GM19328 (cell line): Measurements from ENCODE around the gene TMEM45B.
"Not testable (repeated sequence)": the region's sequence is repeated elsewhere in the genome, so short reads cannot be mapped to it uniquely, and the experiment has no call there.

ENCODE experiments used
- ATAC-seq: cut with Tn5 transposase; IDR thresholded peaks from one replicate; pipeline ENCODE4 v1.9.1; 2021; ENCODE audit warnings: mild to moderate bottlenecking, moderate library complexity; ENCODE audit not compliant: unreplicated experiment

TMEM45B gene

GRCh38 chr11:129815596-129816461, at the start of gene TMEM45B:
TSS of gene TMEM45B (plus strand) at chr11:129815848. CDS start at chr11:129852483, 36,635 bp downstream.
- no peak for ATAC-seq

DNA sequence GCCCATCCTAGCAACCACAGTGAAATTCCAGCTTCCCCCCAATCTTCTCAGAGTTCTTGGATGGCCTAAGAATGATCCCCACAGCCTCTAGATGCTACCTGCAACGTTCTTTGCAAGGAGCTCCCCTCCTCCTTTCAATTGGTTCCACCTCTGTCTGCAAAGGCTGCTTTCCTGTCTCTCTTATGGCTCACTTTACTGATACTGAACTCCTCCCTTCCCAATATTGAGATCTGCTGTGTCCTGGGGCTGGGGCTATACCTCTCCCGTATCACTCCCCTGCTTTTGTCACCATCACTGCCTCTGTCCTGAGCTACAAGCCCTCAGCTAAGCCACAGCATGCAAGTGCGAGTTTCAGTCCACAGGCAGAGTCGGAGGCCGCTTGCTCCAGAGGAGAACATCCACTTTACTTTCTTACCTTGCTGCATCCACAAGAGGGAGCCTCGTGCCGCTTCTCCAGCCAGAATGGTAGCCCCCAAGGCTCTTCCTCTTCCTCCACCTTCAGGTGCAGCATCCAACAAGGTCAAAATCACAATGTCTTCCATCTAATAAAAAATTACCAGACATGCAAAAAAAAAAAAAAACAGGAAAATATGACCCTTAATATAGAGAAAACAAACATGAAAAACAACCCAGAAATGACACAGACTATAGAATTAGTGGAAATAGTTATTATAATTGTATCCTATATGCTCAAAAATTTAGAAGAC, 48.6 kb upstream of the TMEM45B start:
- ATAC-seq: no peak

- no peak for ATAC-seq
Observed at GRCh38 chr11:129767827-129768226, 47.8 kb upstream of the TMEM45B start.

- ATAC-seq: no peak
Observed at GRCh38 chr11:129768356-129768755, 47.3 kb upstream of the TMEM45B start.

- ATAC-seq: no peak
Observed at GRCh38 chr11:129769059-129769458, 46.6 kb upstream of the TMEM45B start.

GRCh38 chr11:129770993-129771392, 44.7 kb upstream of the TMEM45B start:
- ATAC-seq: no peak

DNA sequence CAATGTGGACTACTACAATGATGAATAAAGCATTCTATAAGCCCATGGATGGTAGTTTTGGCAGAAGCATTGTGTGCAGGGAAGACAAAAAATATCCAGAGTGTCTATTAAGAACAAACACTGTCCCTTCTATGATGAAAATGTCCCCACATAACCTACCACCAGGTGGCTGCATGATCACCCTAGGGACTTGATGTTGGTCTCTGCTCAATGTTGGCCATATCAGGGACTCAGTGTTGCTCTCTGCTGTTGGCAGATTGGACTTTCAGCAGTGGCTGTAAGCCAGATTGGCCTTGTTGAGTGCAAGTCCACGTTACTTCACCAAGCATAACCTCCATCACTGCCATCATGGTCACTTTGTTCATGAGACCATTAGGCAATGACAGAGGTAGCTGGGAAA, 44.2 kb upstream of the TMEM45B start:
- ATAC-seq: not testable (repeated sequence)

GRCh38 chr11:129778877-129779276, 36.8 kb upstream of the TMEM45B start:
- no peak for ATAC-seq

- no peak for ATAC-seq
Observed at GRCh38 chr11:129779342-129779741, 36.3 kb upstream of the TMEM45B start.

- ATAC-seq: no peak
Observed at GRCh38 chr11:129785383-129786111, 30.1 kb upstream of the TMEM45B start.

DNA sequence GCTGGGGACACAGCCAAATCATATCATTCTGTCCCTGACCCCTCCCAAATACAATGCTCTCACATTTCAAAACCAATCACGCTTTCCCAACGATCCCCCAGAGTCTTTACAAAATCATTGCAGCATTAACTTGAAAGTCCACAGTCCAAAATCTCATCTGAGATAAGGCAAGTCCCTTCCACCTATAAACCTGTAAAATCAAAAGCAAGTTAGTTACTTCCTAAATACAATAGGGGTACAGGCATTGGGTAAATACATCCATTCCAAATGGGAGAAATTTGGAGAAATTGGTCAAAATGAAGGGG, 29.6 kb upstream of the TMEM45B start:
- ATAC-seq: not testable (repeated sequence)

DNA sequence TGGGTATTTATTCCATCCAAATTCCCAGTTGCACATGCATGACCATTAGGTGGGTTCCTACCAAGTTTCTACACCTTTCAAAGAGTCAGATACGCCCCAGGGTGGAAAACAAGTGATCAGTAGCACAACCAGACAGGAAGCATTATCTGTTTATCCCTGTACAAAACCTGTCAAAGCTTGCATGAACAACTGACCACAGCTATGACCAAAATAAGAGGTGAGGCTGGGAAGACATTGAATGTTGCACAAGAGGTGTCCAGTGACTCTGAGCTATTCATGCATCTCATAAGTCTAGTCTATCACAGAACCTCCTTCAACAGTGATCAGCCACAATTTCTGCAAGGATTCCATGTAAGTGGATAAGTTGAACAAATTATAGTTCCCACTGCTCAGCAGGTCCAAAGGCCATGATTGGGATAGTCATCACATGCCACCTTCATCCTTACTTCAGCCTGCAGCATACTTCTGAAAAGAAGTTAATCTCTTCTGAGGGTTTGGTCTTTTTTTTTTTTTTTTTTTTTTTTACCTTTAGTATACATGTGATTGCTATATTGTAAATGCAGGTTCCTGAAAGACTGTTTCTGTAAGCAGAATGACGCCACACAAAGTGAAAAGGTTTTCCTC, 28.0 kb upstream of the TMEM45B start:
- no peak for ATAC-seq

GRCh38 chr11:129788278-129788677, 27.4 kb upstream of the TMEM45B start:
- no peak for ATAC-seq

GRCh38 chr11:129790106-129790505, 25.5 kb upstream of the TMEM45B start:
- ATAC-seq: no peak

DNA sequence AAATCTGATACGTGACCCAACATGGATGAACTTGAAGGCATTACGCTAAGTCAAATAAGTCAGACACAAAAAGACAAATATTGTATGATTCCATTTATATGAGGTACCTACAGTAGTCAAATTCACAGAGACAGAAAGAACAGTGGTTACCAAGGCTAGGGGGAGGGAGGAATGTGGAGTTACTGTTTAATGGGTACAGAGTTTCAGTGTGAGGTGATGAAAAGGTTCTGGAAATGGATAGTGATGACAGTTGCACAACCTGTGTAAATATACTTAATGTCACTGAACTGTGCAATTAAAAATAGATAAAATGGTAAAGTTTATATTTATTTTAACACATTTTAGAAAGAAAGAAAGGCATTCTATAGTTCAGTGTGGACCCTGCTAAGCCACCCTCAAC, 24.1 kb upstream of the TMEM45B start:
- no peak for ATAC-seq

GRCh38 chr11:129792663-129793062, 23.0 kb upstream of the TMEM45B start:
- no peak for ATAC-seq

DNA sequence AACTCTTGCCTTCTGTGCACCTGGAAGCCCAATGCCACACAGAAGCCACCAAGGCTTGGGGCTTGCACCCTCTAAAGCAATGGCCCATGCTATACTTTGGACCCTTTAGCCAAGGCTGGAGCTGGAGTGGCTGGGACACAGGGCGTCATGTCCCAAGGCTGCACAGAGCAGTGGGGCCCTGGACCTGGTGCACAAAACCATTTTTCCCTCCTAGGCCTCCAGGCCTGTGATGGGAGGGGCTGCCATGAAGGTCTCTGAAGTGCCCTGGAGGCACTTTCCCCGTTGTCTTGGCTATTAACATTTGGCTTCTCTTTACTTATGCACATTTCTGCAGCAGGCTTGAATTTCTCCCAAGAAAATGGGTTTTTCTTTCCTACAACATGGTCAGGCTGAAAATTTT, 20.6 kb upstream of the TMEM45B start:
- ATAC-seq: no peak

DNA sequence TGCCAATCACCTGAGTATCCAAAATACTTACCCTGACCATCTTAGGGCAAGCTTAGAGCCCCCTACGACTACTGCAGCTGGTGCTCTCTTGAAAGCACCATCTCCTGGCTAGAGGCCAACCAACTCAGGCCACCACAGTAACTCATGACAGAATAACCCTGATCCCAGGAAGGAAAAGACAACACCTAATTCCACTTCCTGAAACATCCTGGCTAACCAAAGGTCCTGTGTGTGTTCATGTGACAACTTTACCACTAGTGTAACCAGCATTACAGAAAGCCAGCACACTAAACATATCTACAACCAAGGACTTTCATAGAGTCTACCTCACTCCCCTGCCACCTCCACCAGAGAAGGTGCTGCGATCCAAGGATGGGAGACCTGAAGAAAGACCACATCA, 17.4 kb upstream of the TMEM45B start:
- ATAC-seq: no peak

- ATAC-seq: not testable (repeated sequence)
Observed at GRCh38 chr11:129800162-129800561, 15.5 kb upstream of the TMEM45B start.

DNA sequence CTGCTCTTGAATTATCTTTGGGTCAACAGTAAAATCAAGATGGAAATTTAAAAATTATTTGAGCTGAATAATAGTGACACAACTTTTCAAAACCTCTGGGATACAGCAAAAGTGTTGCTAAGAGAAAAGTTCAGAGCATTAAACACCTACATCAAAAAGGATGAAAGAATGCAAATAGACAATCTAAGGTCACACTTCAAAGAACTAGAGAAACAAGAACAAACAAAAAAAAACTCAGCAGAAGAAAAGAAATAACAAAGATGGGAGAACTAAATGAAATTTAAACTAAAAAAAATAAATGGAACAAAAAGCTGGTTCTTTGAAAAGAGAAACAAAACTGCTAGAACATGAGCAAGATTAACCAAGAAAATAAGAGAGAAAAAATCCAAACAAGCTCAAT, 15.0 kb upstream of the TMEM45B start:
- no peak for ATAC-seq

DNA sequence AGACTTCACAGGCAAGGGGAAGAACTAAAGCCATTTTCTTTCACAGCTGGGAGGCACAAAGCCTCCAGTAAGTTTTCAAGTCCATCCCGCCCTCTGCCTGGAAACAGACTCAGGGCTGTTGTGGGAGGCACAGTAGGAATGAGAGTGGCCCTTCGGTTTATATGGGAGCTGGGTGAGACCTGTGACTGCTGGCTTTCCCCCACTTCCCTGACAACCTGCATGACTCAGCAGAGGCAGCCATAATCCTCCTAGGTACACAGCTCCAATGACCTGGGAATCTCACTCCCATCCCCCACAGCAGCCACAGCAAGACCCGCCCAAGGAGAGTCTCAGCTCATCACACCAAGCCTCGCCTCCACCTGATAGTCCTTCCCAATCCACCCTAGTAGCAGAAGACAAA, 12.1 kb upstream of the TMEM45B start:
- ATAC-seq: no peak
